ENCODE measurements around the gene PDLIM1.
"Not testable (repeated sequence)": the region's sequence is repeated elsewhere in the genome, so short reads cannot be mapped to it uniquely, and the experiment has no call there.

The PDLIM1 gene

DNA sequence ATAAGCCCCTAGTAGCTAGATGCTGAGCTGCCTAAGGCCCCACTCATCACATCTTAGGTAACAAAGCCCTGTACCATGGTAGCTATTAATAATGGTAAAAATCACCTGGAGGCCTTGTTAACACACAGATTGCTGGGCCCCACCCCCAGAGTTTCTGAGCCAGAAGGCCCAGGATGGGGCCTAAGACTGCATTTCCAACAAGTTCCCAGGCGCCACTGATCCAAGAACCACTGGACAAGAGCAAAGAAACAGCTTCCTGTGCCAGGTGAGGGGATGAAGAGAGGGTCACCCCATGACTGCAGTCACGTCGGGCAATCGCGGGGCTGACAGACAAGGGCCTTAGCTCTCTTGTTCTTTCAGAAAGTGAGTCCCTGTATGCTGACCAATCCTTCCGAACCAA lies 50.0 kb downstream of the PDLIM1 start:
- no peak for DNase-seq (ENCODE audit: low read depth)

DNA sequence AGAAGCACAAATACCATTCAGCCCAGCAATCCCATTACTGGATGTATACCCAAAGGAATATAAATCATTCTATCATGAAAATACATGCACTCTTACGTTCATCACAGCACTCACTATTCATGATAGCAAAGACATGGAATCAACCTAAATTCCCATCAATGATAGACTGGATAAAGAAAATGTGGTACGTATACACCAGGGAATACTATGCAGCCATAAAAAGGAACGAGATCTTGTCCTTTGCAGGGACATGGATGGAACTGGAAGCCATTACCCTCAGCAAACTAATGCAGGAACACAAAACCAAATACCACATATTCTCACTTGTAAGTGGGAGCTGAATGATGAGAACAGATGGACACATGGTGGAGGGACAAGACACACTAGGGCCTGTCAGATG lies 50.7 kb downstream of the PDLIM1 start:
- DNase-seq (ENCODE audit: low read depth): not testable (repeated sequence)

DNA sequence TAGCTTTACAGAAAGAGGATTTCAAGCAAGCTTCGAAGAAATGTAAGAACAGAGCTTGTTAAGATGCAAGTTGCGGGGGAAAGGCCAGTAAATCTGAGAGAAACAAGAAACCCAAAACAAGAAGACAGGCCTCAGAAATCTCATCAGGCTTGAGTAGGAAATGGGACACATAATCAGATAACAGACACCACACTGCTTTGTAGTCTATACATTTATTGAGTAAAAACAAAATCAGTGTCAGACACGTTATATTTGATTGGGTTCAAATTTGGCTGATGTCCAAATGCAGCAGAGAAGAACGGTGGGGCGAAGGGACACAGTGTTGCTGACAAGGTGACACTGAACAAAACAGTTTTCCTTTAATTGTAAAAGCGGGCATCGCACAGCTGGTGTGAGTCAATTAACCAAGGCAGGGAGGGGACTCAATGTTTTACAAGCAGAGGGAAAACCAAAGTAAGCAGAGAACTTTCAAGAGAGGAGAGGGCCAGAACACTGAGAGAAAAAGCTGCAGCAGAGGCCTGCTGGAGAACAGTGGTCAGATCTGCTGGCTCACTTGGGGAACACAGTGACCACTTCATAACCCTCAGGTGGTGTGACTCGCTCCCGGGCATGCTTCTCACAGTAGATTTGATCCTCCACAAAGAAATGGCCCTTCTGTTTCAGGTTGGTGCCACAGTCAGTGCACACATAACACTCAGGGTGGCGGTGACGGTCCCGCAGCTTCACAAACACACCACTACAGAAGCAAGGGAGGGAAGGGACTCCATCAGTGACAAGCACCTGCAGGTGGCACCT lies 53.2 kb downstream of the PDLIM1 start:
- DNase-seq (ENCODE audit: low read depth): no peak

DNA sequence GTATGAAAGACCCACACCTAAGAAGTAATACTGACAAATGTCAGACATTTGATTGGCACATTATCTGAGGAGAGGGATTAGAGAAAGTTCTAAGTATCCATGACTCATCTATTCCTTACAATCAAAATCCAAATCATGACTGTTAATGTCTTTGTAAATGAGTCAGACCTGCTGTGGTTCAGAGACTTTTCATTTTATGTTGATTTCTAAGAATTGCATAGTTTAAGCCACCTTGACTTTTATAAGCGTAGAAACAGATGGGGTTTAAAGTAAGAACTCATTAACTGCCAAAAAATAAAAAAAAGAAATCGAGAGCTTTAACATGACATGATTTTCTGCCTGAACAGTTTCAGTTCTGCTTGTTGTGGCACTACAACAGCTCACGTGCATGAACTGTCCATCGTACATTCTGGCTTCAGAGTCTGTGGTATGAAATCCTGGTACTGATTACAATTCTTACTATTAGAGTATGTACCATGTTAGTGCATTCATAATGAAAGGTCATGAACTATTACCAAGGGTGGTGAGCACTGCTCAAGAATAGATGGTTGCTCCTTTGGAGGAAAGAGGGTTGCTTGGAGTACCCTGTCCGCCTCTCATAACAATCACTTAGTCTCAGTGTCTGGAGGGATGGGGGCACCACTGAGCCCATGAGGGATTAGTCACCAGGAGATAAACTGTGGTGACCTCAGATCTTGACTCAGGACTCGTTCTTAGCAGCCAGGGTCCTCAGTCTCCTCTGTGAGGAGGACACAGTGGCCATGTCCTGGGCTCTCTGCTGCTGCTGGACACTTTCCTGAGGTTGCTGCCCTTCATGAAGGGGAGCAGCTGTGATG lies 54.5 kb downstream of the PDLIM1 start:
- no peak for DNase-seq (ENCODE audit: low read depth)

DNA sequence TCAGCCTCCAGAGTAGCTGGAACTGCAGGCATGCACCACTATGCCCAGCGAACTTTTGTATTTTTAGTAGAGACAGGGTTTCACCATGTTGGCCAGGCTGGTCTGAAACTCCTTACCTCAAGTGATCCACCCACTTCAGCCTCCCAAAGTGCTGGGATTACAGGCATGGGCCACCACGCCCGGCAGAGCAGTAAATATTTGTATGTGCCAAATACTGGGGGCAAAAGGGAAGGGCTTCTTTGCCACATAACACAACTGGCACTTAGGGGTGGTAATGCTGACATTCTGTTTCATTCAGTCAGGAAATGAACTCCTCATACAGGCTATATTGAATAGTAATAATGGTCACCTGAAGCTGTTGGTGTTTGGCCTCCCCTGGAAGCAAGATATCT lies 55.1 kb downstream of the PDLIM1 start:
- no peak for DNase-seq (ENCODE audit: low read depth)

DNA sequence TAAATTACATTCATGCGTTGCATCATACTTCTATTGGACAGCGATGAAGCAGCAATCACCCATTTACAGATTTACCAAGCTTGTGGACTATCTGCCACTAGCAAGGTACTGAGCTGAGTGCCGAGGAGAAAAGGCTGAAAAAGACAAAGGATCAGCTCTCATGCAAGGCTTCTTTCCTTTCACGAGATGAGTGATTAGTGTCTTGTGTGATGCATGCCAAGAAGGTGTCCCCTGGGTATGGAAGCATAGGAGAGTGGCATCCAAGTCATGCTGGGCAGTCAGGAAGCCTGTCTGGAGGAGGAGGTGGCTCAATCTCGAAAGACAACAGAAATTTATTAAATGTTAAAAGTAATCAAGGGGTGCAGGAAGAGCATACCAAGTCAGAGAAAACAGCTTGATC lies 55.9 kb downstream of the PDLIM1 start:
- no peak for DNase-seq (ENCODE audit: low read depth)

DNA sequence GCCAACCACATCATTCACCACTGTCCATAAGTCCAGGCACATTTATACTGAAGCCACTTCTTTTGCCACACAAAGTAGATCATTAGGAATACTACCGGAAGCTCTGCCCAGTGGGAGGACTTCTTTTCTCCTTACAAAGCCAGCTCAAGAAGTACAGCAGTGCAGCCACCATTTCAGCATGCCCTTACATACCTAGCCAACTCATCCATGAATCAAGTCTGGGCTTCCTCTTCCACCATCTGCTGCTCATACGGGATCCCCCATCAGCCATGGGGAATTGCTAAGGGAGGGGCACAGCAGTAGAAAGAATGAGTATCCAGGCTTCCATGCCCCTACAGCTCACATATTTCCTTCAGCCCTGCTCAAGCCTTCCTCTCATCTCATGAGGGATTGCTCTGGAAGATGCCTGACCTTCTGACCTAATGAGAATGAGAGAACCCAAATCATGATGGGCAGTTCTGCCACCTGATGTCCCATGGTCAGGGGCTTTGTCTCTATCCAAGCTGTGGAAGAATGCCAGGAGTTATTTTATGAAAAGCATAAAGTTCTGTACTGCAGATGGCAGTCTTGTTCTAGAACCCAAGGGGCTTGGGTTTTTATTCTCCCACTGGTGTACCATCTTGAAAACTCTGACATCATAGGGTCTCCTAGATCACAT lies 57.3 kb downstream of the PDLIM1 start:
- DNase-seq (ENCODE audit: low read depth): no peak

DNA sequence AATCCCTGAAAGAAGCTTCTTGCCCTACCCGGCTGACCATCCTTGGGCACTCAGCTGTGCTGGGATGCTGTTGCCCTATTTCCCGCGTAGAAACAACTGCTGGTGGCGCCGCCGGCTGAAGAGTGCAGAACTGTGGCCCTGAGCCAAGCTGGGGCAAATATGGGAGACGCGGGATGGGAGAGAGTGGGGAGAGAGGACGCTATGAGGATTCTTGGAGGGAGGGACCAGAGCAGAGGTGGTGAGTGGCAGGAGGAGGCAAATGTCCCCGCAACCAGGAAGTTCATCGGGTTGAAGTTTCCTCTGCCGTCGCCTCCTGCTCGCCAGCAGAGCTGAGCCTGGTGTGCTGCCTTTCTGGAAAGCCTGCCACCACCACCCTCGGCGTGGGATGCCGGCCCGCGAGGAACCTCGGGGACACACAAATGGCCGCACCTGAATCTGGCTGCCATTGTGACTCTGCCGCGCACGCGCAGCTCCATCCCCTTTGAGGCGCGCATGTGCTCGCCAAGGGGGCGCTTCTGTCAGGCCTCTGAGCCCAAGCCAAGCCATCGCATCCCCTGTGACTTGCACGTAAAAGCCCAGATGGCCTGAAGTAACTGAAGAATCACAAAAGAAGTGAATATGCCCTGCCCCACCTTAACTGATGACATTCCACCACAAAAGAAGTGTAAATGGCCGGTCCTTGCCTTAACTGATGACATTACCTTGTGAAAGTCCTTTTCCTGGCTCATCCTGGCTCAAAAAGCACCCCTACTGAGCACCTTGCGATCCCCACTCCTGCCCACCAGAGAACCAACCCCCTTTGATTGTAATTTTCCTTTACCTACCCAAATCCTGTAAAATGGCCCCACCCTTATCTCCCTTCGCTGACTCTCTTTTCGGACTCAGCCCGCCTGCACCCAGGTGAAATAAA lies 59.9 kb downstream of the PDLIM1 start:
- not testable (repeated sequence) for DNase-seq (ENCODE audit: low read depth)

DNA sequence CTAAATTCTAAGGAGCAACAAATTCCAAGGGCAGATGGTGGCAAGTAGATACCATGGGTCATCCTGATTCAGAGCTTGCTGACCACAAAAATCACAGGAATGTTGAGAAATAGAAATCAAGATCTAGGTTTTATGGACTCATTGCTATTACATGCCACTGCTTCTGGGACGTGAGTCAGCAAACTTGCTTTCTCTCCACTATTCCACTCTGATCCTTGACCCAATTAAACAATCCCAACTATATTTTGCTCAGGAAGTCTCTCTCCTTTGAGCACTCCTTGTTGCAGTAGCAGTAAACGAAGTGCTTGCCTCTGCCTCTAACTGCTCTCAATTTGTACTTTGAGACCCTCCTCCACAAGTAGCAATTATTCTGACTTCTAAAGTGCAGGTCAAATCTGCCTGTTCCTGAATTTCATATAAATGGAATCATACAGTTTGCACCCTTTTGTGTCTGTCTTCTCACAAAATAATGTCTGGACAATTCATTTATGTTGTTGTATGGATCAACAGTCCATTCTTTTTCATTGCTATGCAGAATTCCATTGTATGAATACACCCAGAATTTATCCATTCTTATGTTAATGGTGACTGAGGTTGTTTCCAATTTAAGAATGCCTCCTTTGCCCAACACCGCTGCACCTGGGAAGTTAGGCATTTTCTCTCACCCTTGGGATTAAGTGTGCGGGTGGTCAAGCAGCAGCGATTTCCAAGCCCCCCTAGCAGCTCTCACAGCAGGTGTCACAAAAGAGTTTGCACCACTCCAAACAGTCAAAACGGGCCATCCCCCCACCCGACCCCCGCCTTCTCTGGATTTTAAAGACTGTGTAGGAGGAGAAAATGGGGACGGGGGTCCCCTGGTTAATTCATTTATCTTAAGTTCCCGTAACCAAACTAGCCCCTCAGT lies 60.8 kb downstream of the PDLIM1 start:
- DNase-seq (ENCODE audit: low read depth): no peak

DNA sequence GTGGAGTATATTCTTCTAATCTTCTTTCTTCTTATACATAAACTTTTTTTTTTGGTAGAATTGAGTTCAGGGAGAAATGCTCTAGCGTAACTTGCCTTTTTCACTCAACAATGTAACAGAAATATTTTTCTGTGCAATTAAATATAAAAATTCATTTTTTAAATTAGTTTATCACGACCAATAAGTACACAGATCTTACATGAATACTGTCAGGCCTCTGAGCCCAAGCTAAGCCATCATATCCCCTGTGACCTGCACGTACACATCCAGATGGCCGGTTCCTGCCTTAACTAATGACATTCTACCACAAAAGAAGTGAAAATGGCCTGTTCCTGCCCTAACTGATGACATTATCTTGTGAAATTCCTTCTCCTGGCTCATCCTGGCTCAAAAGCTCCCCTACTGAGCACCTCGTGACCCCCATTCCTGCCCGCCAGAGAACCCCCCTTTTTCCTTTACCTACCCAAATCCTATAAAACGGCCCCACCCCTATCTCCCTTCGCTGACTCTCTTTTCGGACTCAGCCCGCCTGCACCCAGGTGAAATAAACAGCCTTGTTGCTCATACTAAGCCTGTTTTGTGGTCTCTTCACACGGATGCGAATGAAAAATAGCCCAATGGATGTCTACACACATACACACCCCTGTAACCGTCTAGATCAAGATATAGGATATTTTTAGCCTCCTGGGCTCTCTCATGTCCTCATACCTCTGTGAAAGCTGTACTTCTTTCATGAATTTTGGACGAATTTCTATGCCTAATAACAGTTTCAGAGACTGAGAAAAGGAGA lies 61.7 kb downstream of the PDLIM1 start:
- DNase-seq (ENCODE audit: low read depth): not testable (repeated sequence)

DNA sequence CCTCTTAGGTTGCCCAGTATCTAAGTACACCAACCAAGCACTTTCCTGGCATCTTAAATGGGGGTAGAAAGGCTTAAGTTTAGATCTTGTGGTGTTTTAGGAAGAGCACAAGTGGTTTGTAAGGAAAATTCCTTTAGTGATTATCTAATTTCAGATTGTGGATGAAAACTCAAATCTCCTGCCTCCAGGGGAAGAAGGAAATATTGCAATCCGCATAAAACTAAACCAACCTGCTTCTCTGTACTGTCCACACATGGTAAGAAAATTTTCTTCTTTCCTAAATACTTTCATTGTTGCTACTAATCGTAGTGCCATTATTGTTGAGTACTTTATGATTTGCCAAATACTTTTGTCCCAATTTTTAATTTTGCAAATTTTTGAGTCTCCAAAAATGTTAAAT lies 65.7 kb downstream of the PDLIM1 start:
- DNase-seq (ENCODE audit: low read depth): no peak

DNA sequence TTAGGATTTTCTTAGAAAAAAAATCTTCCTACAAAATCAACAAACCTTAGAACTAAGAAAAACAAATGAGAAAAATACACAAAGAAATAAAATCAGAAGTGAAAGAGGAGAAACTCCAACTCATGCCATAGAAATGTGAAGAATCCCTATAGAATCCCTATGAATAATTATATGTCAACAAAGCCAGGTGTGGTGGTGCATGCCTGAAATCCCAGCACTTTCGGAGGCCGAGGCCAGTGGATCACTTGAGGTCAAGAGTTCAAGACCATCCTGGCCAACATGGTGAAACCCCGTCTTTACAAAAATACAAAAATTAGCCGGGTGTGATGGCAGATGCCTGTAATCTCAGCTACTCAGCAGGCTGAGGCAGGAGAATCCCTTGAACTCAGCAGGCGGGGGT lies 69.7 kb downstream of the PDLIM1 start:
- DNase-seq (ENCODE audit: low read depth): no peak

DNA sequence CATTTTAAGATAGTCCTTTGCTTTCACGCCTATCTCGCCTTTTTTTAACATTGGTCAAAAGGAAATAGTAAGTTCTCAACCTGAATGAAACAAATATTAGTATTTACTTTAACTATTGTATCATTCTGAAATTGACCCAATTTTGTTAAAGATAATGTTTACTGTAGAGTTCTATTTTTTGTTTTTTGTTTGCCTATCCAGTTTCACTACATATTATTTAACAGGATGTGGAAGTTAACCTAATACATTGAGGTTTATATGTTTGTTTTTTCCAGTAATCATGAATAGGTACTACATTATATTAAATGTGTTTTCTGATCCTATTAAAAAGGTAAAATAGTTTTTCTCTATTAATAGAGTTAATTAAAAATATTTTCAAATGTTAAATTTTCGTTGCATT lies 70.3 kb downstream of the PDLIM1 start:
- DNase-seq (ENCODE audit: low read depth): no peak

DNA sequence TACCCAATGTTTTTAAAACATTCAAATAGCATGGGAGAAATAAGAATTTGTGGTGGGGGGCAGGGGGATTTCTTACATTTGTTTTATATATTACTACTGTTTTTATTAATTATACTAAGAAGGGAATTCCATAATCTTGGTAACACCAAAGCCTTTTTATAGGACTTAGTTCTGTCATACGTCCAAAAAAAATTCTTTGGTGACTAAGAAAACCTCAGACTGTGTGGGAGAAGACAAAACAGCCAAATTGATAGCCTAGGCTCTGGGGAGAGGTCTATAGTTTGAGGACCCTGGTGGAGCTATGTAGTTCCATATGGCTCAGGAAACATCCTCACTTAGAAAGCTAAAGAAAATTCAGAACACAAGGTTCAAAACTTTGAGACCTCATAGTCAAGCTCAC lies 73.3 kb downstream of the PDLIM1 start:
- no peak for DNase-seq (ENCODE audit: low read depth)

DNA sequence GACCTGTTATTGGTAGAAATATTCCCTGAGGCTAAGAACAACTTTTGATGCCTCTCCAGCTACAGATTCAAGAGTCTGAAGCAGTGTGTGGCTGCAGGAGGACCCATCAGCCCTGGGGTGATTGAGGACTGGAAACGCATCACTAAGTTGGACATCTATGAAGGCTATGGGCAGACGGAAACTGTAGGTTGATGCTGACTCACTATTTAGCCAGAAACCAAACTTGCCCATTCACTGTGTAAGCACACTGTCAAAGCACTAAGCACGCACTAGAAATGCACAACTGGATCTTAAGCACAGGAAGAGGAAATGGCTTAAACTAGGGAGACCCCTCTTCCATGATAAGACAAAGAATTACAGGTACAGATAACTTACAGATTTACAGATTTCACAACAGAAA lies 76.0 kb downstream of the PDLIM1 start:
- no peak for DNase-seq (ENCODE audit: low read depth)

DNA sequence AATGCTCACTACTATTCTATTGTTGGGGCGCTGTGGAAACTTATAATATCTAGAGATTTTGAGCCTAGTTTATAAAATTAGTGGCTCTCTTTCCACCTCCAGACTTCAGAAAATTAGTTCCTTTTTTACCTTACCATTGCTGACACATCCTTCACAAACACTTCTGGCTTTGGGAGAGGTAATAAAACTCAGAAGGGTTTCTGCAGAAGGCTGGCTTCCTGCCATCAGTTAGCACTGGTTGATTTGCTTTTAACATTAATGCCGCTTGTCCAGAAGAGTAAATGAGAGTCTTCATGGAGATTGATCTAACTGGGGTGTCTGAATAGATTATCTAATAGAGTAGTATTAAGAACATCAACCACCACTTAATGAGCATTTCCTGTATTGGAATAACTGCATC lies 76.4 kb downstream of the PDLIM1 start:
- DNase-seq (ENCODE audit: low read depth): no peak

DNA sequence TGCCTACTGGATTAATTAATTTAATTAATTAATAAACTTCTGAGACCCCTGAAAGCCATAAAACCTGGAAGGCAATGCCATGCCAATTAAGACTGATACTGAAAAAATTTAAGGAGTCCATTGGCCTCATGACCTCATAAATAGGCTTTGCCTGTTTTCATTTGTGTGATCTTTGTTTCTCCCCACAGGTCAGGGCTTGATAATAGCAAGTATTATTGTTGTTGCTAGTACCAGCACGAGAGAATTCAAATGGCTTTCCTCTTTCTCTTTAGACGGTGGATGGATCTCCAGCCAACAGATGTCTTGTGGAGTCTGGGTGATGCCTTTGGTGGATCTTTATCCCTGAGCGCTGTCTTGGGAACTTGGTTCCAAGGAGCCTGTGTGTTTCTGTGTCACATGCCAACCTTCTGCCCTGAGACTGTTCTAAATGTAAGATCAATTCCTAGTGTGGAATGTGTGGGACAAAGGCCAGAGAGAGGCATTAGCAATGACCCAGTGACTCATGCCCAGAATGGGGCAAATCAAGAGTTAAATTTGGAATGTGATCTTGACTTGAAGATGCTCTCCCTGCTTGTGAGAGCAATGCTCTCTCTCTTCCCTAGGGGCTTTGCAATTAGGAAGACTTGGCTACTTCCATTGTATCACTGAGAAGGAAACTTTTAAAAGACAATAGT lies 79.1 kb downstream of the PDLIM1 start:
- no peak for DNase-seq (ENCODE audit: low read depth)

DNA sequence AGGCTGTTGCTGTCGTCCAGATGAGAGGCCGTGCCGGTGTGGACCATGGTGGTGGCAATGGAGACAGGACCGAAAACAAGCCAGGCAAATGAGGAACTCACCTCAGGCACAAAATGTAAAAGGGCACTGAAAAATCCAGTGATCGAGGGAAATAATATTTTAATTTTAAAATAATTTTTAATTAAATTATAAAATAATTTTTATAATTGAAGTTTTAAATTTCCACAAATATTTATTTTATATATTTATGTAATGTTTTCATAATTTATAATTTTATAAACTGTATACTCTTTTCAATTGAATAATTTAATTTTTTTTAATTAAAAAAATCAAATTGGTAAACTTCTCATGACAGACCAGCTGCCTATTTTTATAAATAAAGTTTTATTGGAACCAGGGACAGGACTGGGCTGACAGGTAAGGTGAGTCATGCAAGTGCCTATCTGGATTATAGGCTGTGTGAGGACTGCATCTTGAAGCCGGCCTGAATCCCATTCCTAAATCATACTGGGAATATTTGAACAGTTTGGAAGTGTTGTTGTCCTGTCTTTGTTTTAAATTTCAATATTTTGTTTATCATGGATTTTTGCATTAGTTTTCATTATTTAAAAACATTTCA lies 81.2 kb downstream of the PDLIM1 start:
- DNase-seq (ENCODE audit: low read depth): no peak
